Hypothalamus (tissue), 51 donors: ENCODE measurements around the gene MAGI2.
"Not testable (repeated sequence)": the region's sequence is repeated elsewhere in the genome, so short reads cannot be mapped to it uniquely, and the experiment has no call there.

ENCODE experiments used
- DNase-seq, 51 donors: peaks; one replicate each; lab custom pipeline; 2025; lab: John Stamatoyannopoulos, UW

Gene MAGI2

GRCh38 chr7:79071187-79071586 lies 382.3 kb downstream of the MAGI2 start:
- DNase-seq: not testable (repeated sequence)

GRCh38 chr7:79064187-79064823 lies 389.2 kb downstream of the MAGI2 start:
- DNase-seq: no peak

GRCh38 chr7:79063019-79063698 lies 390.3 kb downstream of the MAGI2 start:
- DNase-seq: no peak

- no peak for DNase-seq
These were observed 393.0 kb downstream of the MAGI2 start for GRCh38 chr7:79060498-79060897.

- DNase-seq: no peak
These were observed 397.6 kb downstream of the MAGI2 start for GRCh38 chr7:79055722-79056415.

- no peak for DNase-seq
These were observed 401.6 kb downstream of the MAGI2 start for GRCh38 chr7:79051915-79052314.

GRCh38 chr7:79050603-79051002 lies 402.9 kb downstream of the MAGI2 start:
- peak in 12 of 51 donors; percentile 2 to 53 (median 16) for DNase-seq

GRCh38 chr7:79046061-79046460 lies 407.4 kb downstream of the MAGI2 start:
- no peak for DNase-seq

- no peak for DNase-seq
These were observed 416.5 kb downstream of the MAGI2 start for GRCh38 chr7:79037001-79037400.

GRCh38 chr7:79036356-79036755 lies 417.1 kb downstream of the MAGI2 start:
- no peak for DNase-seq

- DNase-seq: no peak
These were observed 417.6 kb downstream of the MAGI2 start for GRCh38 chr7:79035858-79036257.

- DNase-seq: no peak
These were observed 418.7 kb downstream of the MAGI2 start for GRCh38 chr7:79034730-79035129.

- not testable (repeated sequence) for DNase-seq
These were observed 433.8 kb downstream of the MAGI2 start for GRCh38 chr7:79019711-79020110.

- no peak for DNase-seq
These were observed 441.5 kb downstream of the MAGI2 start for GRCh38 chr7:79011921-79012320.

GRCh38 chr7:79009647-79010046 lies 443.8 kb downstream of the MAGI2 start:
- DNase-seq: no peak

GRCh38 chr7:79008786-79009185 lies 444.7 kb downstream of the MAGI2 start:
- no peak for DNase-seq

GRCh38 chr7:78996013-78996412 lies 457.5 kb downstream of the MAGI2 start:
- DNase-seq: no peak

GRCh38 chr7:78993341-78993740 lies 460.1 kb downstream of the MAGI2 start:
- DNase-seq: no peak

GRCh38 chr7:78985509-78985908 lies 468.0 kb downstream of the MAGI2 start:
- no peak for DNase-seq

GRCh38 chr7:78983483-78983882 lies 470.0 kb downstream of the MAGI2 start:
- no peak for DNase-seq

- DNase-seq: no peak
These were observed 483.0 kb downstream of the MAGI2 start for GRCh38 chr7:78970440-78970916.

- no peak for DNase-seq
These were observed 484.5 kb downstream of the MAGI2 start for GRCh38 chr7:78968951-78969350.
